HG03565 (cell line): ENCODE data around the gene POU6F1.

Experiments used
- ATAC-seq: cut with Tn5 transposase; IDR thresholded peaks from one replicate; pipeline ENCODE4 v1.9.1; 2021; ENCODE audit warnings: mild to moderate bottlenecking, moderate library complexity; ENCODE audit not compliant: unreplicated experiment

The POU6F1 gene

DNA sequence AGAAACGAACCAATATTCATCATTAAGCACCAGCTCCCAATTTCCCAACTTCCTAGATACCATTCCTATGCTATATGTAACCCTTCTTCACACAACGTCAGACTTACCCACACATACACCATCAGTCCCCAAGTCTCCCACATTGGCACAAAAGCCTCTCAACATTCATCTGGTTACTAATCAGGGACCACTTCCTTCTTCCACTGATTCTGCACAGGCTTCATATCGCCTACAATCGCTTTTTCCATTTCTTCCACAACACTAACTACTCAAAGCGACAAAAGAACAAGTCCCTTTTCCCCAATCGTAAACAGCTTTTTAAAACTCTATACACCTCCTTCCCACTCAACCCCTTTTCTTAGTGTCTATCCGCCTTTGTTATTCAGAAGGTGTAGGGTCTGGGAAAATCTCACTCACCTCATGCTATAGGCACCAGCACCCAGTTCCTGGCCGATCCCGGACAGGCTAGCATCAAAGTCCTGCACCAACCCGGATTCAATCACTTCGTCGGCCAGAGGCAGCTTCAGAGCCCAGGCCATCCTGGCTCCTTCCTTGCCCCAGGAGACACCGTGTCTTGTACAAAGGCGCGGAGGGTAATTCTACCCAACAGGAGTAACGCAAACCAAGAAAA lies 45.9 kb downstream of the POU6F1 start:
- ATAC-seq, result no peak

DNA sequence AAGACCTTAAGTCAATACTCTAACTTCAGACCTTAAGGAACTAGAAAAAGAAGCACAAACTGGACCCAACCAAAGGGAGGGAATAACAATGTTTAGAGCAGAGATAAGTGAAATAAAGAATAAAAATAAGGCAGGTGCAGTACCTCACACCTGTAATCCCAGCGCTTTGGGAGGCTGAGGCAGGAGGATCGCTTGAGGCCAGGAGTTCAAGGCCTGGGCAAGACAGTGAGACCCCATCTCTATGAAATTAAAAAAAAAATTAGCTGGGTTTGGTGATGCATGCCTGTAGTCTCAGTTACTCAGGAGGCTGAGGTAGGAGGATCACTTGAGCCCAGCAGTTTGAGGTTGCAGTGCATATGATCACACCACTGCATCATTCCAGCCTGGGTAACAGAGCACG lies 54.1 kb downstream of the POU6F1 start:
- no peak for ATAC-seq

- ATAC-seq, result no peak
Observed at GRCh38 chr12:51162217-51162616, 55.6 kb downstream of the POU6F1 start.

DNA sequence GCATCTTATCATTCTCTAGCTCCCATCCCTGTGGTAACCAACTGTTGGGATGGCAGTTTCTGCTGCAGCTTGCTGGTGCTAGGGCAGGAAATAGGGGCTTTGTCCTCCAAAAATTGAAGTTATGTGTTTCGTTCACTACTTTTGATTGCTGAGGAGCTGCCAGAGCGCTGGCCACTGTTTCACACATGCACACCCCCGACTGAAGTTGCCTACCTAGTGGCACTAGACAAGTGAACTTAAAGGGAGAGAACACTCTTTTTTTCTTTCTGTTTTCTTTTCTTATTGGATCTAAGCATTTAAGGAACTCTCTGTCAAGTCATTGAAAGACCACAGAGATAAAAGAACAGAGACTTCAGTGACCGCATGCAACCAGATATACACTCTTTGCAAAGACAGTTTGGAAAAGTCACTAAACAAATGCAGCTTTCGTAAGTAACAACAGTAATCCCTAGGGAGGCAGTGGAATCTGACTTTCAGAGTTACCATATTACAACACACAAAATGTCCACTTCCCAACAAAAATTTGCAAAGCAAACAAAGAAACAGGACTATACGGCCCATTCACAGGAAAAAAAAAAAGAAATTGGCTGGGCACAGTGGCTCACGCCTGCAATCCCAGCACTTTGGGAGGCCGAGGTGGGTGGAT lies 56.9 kb downstream of the POU6F1 start:
- ATAC-seq, result no peak

DNA sequence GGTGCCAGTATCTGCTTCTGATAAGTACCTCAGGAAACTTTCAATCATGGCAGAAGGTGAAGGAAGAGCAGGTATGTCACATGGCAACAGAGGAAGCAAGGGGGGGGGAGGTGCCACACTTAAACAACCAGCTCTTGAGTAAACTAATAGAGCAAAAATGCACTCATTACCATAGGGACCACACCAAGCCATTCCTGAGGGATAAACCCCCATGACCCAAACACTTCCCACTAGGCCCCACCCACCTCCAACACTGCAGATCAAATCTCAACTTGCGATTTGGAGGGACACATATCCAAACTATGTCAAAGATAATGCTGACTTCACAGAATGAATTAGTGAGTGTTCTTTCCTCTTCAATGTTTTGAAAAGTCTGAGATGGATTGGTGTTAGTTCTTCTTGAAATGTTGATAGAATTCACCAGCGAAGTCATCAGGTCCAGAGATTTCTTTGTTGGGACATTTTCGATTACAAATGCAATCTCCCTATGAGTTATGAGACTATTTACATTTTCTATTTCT lies 61.6 kb downstream of the POU6F1 start:
- no peak for ATAC-seq

DNA sequence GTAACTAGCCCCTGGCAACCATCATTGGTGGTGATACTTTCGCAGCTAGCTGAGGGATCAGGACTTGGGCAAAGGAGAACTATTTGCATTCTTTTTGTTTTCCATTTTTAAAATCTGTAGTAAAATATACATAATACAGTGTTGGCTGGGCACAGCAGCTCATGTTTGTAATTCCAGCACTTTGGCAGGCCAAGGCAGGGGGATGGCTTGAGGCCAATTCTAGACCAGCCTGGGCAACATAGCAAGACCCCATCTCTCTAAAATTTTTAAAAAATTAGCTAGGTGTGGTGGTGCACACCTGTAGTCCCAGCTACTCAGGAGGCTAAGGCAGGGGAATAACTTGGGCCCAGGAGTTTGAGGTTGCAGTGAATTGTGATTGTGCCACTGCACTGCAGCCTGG lies 64.9 kb downstream of the POU6F1 start:
- ATAC-seq, result no peak

DNA sequence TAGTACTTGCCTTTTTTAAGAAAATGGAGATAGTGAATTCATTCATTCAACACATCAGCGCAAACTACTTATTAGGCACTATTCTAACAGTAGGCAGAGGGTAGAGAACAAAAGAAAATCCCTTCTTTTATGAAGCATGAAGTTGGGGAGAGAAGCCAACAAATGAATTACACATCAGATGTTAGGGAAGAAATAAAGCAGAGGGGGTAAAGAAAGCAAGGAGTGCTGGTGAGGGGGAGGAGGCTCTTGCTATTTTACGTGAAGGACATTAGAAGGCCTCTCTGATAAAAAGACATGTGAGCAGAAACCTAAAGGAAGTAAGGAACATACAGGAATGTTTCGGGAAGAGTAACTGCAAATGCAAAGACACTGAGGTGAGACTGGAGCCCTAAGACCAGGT lies 67.1 kb downstream of the POU6F1 start:
- ATAC-seq, result no peak

DNA sequence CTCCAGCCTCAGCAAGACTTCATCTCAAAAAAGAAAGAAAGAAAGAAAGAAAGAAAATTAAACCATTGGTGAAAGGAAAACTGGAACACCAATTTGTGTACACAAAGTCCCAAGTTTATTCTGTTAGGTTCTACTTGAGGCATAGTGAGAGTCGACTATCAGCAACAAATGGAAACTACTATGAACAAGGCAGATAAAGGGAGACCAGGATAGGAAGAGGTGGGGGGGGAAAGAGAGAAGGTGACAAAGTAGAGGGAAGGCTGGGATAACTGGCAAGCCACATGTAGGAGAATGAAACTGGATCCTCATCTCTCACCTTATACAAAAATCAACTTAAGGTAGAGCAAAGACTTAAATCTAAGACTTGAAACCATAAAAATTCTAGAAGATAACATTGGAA lies 70.6 kb downstream of the POU6F1 start:
- ATAC-seq, result no peak

DNA sequence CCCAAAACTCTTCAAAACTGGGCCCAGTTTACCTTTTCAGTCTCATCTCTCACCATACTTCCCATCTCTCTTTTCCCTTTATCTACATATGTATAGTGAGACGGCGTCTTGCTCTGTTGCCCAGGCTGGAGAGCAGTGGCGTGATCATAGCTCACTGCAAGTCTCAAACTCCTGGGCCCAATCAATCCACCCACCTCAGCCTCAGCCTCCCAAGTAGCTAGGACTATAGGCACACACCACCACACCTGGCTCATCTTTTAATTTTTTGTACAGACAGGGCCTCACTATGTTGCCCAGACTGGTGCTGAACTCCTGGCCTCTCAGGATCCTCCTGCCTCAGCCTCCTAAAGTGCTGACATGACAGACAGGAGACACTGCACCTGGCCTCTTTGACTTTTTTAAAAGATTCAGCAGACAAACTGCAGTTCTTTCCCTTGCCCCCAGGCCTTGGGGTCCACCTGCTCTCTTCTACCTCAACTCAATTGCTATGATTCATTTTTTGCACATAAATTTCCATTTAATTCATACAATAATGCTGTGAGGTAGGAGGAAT lies 78.5 kb downstream of the POU6F1 start:
- ATAC-seq, result no peak
